ENCODE data around the gene ARHGAP31.

DNA sequence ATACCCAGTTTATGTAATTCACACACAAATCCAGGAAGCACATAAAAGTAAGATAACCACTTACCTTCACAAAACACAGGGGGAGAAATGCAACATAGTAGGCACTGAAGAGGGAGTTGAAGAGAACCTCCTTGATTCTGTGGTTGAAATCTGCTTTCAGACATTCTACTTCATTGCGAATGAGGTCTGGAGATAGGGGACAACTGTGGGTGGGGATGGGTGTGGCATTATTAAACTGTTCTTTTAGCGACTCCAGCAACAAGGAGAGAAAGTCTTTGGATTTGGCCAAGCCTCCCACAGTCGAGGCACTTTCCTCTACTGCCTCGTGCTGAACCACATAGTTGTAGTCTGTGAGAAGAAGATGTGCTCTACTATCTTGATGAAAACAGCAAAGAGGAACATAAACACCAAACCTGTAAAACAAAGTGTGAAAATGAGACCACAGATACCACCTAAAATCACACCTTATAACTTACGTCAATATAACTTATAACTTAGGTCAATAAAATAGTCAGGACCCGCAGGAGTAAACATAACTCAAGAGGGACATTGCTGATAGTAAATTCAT lies 143.6 kb downstream of the ARHGAP31 start:
- TF ChIP-seq POLR2A (IDR thresholded peaks at IDR 0.05): no peak
- TF ChIP-seq, protein P1, sequence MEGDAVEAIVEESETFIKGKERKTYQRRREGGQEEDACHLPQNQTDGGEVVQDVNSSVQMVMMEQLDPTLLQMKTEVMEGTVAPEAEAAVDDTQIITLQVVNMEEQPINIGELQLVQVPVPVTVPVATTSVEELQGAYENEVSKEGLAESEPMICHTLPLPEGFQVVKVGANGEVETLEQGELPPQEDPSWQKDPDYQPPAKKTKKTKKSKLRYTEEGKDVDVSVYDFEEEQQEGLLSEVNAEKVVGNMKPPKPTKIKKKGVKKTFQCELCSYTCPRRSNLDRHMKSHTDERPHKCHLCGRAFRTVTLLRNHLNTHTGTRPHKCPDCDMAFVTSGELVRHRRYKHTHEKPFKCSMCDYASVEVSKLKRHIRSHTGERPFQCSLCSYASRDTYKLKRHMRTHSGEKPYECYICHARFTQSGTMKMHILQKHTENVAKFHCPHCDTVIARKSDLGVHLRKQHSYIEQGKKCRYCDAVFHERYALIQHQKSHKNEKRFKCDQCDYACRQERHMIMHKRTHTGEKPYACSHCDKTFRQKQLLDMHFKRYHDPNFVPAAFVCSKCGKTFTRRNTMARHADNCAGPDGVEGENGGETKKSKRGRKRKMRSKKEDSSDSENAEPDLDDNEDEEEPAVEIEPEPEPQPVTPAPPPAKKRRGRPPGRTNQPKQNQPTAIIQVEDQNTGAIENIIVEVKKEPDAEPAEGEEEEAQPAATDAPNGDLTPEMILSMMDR (IDR thresholded peaks at IDR 0.05): no peak
- no peak for TF ChIP-seq POLR2AphosphoS5 (IDR thresholded peaks at IDR 0.05)
- no peak for TF ChIP-seq EP300 (IDR thresholded peaks at IDR 0.05)

Data from stomach (tissue), 4 donors.